ENCODE results near the gene SCYGR2. TPM values are rescaled to one million over a fixed set of nuclear protein-coding genes. Genes with fewer than 3 reads are reported as not detected.

The SCYGR2 gene
- total RNA-seq, 1 experiment from 2014 or later = not detected

DNA sequence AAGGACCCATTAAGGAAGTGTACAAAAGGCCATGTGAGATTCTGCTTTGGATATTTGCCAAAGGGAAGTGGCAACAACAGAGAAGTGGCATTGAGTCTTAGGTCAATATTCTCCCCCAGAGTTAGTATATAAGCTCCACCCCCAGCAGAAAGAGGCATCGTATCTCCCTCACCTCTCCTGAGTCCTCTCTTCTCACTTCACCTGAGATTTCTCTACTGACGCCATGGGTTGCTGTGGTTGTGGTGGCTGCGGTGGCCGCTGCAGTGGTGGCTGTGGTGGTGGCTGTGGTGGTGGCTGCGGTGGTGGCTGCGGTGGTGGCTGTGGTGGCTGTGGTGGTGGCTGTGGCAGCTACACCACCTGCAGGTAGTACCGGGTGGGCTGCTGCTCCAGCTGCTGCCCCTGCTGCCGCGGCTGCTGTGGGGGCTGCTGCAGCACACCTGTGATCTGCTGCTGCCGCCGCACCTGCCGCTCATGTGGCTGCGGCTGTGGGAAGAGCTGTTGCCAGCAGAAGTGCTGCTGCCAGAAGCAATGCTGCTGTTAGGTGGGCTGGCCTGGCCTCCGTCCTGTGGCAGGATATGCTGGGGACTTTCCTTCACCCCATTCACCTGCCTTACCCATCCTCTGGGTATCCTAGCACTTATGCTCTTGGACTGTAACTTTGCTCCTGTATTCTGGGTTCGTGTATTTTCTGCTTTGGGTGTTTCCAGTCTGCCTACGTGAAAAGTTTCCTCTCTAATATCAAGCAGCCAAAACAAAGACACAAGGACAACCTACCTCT is 10.1 kb downstream of the SCYGR2 start:
- Histone ChIP-seq H3K4me3 (replicated peaks in 1 of 2; ENCODE audit: low read depth in 1 of 2, low read length in 2 of 2) (no peak overlapping the region), H3K27ac (ENCODE audit: low read depth, low read length) (no peak overlapping the region), H3K27me3 (ENCODE audit: insufficient read depth, low read length) (no peaks in the 10 kb centered on the region), H3K9me3 (ENCODE audit: control insufficient read depth in 1 of 2, insufficient read depth in 1 of 2, low read depth in 1 of 2, low read length in 2 of 2) (no peaks in the 10 kb centered on the region), H3K9me2 (ENCODE audit: insufficient read depth) (no peaks in the 10 kb centered on the region), H2AFZ (ENCODE audit: low read depth, low read length, poor library complexity, severe bottlenecking) (no peak overlapping the region), H4K20me1 (ENCODE audit: insufficient read depth) (no peaks in the 10 kb centered on the region), H3K79me2 (ENCODE audit: insufficient read depth, low read length) (no peaks in the 10 kb centered on the region), H3K4me1 (ENCODE audit: control insufficient read depth in 1 of 2, insufficient read depth in 2 of 2, low read length in 2 of 2) (no peaks in the 10 kb centered on the region), H3K9ac (ENCODE audit: low read length) (no peak overlapping the region), H3K4me2 (ENCODE audit: low read length) (no peak overlapping the region), H3K36me3 (ENCODE audit: control insufficient read depth in 1 of 2, insufficient read depth in 2 of 2, low read length in 2 of 2) (no peaks in the 10 kb centered on the region)
- intact Hi-C loops (cut with micrococcal nuclease) = no loop called here
- CTCF ChIA-PET = no interaction called here
- TF ChIP-seq CBX3 (IDR thresholded peaks at IDR 0.05; ENCODE audit: low read depth) (no peak), TCF7L2 (IDR thresholded peaks at IDR 0.05; ENCODE audit: borderline replicate concordance, extremely low read depth, insufficient read depth, insufficient read length) (no peak), ZFX (IDR thresholded peaks at IDR 0.05) (no peak), SIN3A (IDR thresholded peaks at IDR 0.05; ENCODE audit: low read depth) (no peak), POLR2AphosphoS5 (IDR thresholded peaks at IDR 0.05; ENCODE audit: low read depth, low read length) (no peak), FOSL1 (IDR thresholded peaks at IDR 0.05; ENCODE audit: low read depth) (no peak), ZNF274 (IDR thresholded peaks at IDR 0.05; ENCODE audit: low read depth, low read length) (no peak)
- TF ChIP-seq, protein P1, sequence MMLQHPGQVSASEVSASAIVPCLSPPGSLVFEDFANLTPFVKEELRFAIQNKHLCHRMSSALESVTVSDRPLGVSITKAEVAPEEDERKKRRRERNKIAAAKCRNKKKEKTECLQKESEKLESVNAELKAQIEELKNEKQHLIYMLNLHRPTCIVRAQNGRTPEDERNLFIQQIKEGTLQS (IDR thresholded peaks at IDR 0.05) = no peak
- TF ChIP-seq, protein P2, sequence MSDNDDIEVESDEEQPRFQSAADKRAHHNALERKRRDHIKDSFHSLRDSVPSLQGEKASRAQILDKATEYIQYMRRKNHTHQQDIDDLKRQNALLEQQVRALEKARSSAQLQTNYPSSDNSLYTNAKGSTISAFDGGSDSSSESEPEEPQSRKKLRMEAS (IDR thresholded peaks at IDR 0.05) = no peak
- TF ChIP-seq, protein P3, sequence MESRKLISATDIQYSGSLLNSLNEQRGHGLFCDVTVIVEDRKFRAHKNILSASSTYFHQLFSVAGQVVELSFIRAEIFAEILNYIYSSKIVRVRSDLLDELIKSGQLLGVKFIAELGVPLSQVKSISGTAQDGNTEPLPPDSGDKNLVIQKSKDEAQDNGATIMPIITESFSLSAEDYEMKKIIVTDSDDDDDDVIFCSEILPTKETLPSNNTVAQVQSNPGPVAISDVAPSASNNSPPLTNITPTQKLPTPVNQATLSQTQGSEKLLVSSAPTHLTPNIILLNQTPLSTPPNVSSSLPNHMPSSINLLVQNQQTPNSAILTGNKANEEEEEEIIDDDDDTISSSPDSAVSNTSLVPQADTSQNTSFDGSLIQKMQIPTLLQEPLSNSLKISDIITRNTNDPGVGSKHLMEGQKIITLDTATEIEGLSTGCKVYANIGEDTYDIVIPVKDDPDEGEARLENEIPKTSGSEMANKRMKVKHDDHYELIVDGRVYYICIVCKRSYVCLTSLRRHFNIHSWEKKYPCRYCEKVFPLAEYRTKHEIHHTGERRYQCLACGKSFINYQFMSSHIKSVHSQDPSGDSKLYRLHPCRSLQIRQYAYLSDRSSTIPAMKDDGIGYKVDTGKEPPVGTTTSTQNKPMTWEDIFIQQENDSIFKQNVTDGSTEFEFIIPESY (IDR thresholded peaks at IDR 0.05; ENCODE audit: extremely low read depth, insufficient replicate concordance, low read length) = no peak
- ATAC-seq (no peak), DNase-seq (ENCODE audit: low read depth, low spot score) (no peak)
- no TSS peak for BruUV-seq (replicated peaks)
- RAD21 ChIA-PET (ENCODE audit: low non-redundant PET in 1 of 2, low total read pairs in 2 of 2, uncharacterized antibody in 2 of 2, unreplicated experiment in 2 of 2) = no interaction called here
- POLR2A ChIA-PET = no interaction called here
